Upper lobe of right lung (tissue), 1 donor: ENCODE data around the gene CCL17. TPM values are rescaled to one million over a fixed set of nuclear protein-coding genes. Genes with fewer than 3 reads are reported as not detected.

Experiments used
- ATAC-seq: fragments of 200-7000 bp; cut with Tn5 transposase; one replicate; pipeline ENCODE4 v1.9.1; 2020; ENCODE audit warnings: mild to moderate bottlenecking, moderate library complexity
- DNase-seq: peaks from one replicate; pipeline ENCODE4 v3.0.0-alpha.2; 2020
- H3K27ac ChIP-seq: fragments of 200-600 bp; one replicate; pipeline ENCODE4 v1.8.0; 2022
- H3K27me3 ChIP-seq: fragments of 200-600 bp; one replicate; pipeline ENCODE4 v1.8.0; 2022; ENCODE audit warnings: mild to moderate bottlenecking
- H3K36me3 ChIP-seq: fragments of 200-600 bp; one replicate; pipeline ENCODE4 v1.8.0; 2022
- H3K4me1 ChIP-seq: fragments of 200-600 bp; one replicate; pipeline ENCODE4 v1.8.0; 2022
- H3K4me3 ChIP-seq: fragments of 200-600 bp; one replicate; pipeline ENCODE4 v1.8.0; 2022; ENCODE audit warnings: mild to moderate bottlenecking
- H3K9me3 ChIP-seq: fragments of 200-600 bp; one replicate; pipeline ENCODE4 v1.8.0; 2022
- CTCF ChIP-seq: fragments of 200-600 bp; IDR thresholded peaks from one replicate; pipeline ENCODE4 v1.8.0; 2022; ENCODE audit warnings: antibody characterized with exemption
- intact Hi-C: fragments of 100-400 bp; cut with DNase I; formaldehyde crosslinking; loops from one replicate; pipeline ENCODE4 v1.11.0; 2022
- total RNA-seq: library from RNA; stranded (reverse); fragmentation: NEBNext Ultra II Directional; extraction: Animal tissue kit (Norgen Biotek cat#: 25700); gene quantifications from one replicate; pipeline ENCODE4 v1.2.1, GENCODE V29; 2021
- donor health status: DM: no; HTN: yes; CAD: no; lungs with severe emphysema.

Gene CCL17
- total RNA-seq, 1 donor from 2014 or later: 15.5 TPM

DNA sequence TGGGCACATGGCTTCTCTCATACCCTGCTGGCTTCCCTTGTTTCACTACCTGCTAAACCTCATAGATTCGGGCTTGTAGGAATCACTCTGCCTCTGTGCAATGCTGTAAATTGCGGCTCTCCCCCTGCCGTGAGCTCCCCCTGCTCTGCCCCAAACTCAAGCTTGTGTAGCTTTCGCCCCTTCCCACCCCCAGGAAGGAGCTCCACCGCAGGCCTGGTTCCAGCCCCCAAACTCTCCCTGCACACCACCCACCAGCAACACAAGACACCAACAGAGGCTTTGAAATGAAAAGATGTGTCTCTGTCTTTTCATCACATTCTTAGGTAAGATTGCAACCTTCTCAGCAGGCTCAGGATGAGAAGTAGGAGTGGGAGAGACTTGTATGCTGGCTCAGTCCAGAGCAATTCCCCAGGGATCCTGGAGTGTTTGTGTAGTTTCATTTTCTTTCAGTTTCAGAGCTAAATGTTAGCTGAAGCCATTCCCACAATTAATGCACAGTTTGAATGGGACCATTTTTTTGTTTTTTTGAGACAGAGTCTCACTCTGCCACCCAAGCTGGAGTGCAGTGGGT, 18.1 kb upstream of the CCL17 start:
- H3K4me3 ChIP-seq: no peak overlapping the region
- no peak overlapping the region for H3K27ac ChIP-seq
- no peaks in the 10 kb centered on the region for H3K27me3 ChIP-seq
- no peaks in the 10 kb centered on the region for H3K36me3 ChIP-seq
- H3K9me3 ChIP-seq: no peaks in the 10 kb centered on the region
- DNase-seq: no peak
- peaks cover 30% of the 10 kb centered on the region for H3K4me1 ChIP-seq
- no peak for ATAC-seq
- intact Hi-C loops: no loop called here
- TF ChIP-seq CTCF: no peak

GRCh38 chr16:57387598-57388354, 16.8 kb upstream of the CCL17 start:
- no peak for DNase-seq
- Histone ChIP-seq H3K4me3 (no peak overlapping the region), H3K9me3 (no peaks in the 10 kb centered on the region), H3K4me1 (peaks cover 30% of the 10 kb centered on the region), H3K27me3 (no peaks in the 10 kb centered on the region), H3K27ac (no peak overlapping the region), H3K36me3 (no peaks in the 10 kb centered on the region)
- intact Hi-C loops: no loop called here
- no peak for ATAC-seq
- TF ChIP-seq CTCF: no peak

GRCh38 chr16:57388359-57389086, 16.0 kb upstream of the CCL17 start:
- ATAC-seq (peak; percentile 45), DNase-seq (no peak)
- Histone ChIP-seq H3K9me3 (no peaks in the 10 kb centered on the region), H3K27me3 (no peaks in the 10 kb centered on the region), H3K27ac (no peak overlapping the region), H3K4me3 (no peak overlapping the region), H3K4me1 (peaks cover 29% of the 10 kb centered on the region), H3K36me3 (no peaks in the 10 kb centered on the region)
- intact Hi-C loops: no loop called here
- no peak for TF ChIP-seq CTCF

- Histone ChIP-seq H3K4me1 (peaks cover 24% of the 10 kb centered on the region), H3K36me3 (no peaks in the 10 kb centered on the region), H3K27ac (no peak overlapping the region), H3K4me3 (no peak overlapping the region), H3K27me3 (no peaks in the 10 kb centered on the region), H3K9me3 (no peaks in the 10 kb centered on the region)
- ATAC-seq: no peak
- no peak for DNase-seq
- TF ChIP-seq CTCF: no peak
- intact Hi-C loops: no loop called here
Observed at GRCh38 chr16:57389087-57389468, 15.5 kb upstream of the CCL17 start.

GRCh38 chr16:57390636-57391295, 13.8 kb upstream of the CCL17 start:
- no peak for TF ChIP-seq CTCF
- intact Hi-C loops: no loop called here

More at GRCh38 chr16:57390636-57391295, 13.8 kb upstream of the CCL17 start:
- DNase-seq (no peak), ATAC-seq (no peak)
- H3K27me3 ChIP-seq: no peaks in the 10 kb centered on the region
- H3K4me3 ChIP-seq: no peak overlapping the region
- peaks cover 18% of the 10 kb centered on the region for H3K4me1 ChIP-seq
- H3K9me3 ChIP-seq: no peaks in the 10 kb centered on the region
- H3K27ac ChIP-seq: no peak overlapping the region
- H3K36me3 ChIP-seq: no peaks in the 10 kb centered on the region
